ENCODE measurements around the gene C5. TPM values are rescaled to one million over a fixed set of nuclear protein-coding genes. Genes with fewer than 3 reads are reported as not detected.
A peak's percentile ranks its signal among the peaks of the same experiment; 100 is the strongest.

The C5 gene
- total and polyA plus RNA-seq, 2 experiments from 2014 or later, result 0.31 TPM; not detected in 1

- no peak for TF ChIP-seq REST (IDR thresholded peaks at IDR 0.05; ENCODE audit: unreplicated experiment)
- TF ChIP-seq EZH2phosphoT487 (IDR thresholded peaks at IDR 0.05; ENCODE audit: unreplicated experiment), result no peak
- TF ChIP-seq POLR2AphosphoS5 (IDR thresholded peaks at IDR 0.05; ENCODE audit: low read depth), result no peak
Measured at GRCh38 chr9:120929229-120929791, 120.8 kb downstream of the C5 start (continued).

DNA sequence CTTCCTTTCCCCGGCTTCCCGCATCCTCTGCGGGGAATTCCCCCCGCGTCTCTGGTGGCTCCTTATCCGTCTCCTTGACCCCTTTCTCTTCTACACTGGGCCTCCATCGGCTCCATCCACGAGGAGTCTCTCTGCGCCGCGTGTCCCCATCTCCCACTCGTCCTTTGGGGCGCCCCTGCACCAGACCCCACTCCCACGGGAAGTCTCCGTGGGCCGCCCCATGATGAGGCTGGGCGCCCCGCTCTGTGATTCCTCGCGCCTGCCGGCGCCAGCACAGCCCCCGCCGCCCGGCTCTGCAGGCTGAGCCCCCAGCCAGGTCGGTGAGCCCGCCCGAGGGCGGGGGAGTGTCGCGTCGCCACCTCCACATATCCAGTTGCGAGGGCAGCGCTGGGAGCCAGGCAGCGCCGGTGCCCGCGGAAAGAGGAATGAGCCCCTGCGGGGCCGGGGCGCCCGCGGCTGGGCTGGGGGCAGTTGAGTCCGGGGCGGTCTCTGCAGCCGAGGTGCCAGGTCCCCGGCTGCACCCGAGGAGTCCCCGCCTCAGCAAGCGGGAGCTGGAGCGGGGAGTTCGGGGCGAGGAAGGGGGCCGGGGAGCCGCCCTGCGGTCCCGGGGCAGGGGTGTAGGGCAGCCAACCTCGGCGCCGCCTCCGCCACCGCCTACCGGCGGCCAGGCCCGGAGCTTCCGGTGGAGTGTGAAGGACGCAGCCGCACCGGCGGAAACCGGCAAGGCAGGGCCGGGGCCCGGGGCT is 121.4 kb downstream of the C5 start:
- DNase-seq (ENCODE audit: low spot score), result peak; percentile 76
- no peaks in the 10 kb centered on the region for H3K79me2 ChIP-seq (replicated peaks; ENCODE audit: insufficient read depth)
- peak overlapping the region; percentile 99 for H2AFZ ChIP-seq
- H3K36me3 Mint-ChIP-seq (ENCODE audit: low read depth), result no peaks in the 10 kb centered on the region
- H3K27ac ChIP-seq (ENCODE audit: low read depth), result no peak overlapping the region
- peaks cover 12% of the 10 kb centered on the region; the same call in 1 of the 2 replicates for H3F3A ChIP-seq (replicated peaks; ENCODE audit: low read depth)
- no peak overlapping the region for H3K27ac Mint-ChIP-seq
- H3K4me2 ChIP-seq, result peak overlapping the region; percentile 93
- H3K4me3 Mint-ChIP-seq, result peak overlapping the region; percentile 74
- peaks cover 33% of the 10 kb centered on the region for H3K4me1 Mint-ChIP-seq
- no peaks in the 10 kb centered on the region for H3K9me3 Mint-ChIP-seq
- peaks cover 44% of the 10 kb centered on the region for H3K4me1 ChIP-seq (ENCODE audit: insufficient read depth)
- H3K9me2 ChIP-seq (ENCODE audit: insufficient read depth), result no peaks in the 10 kb centered on the region
- H3K27me3 Mint-ChIP-seq (ENCODE audit: insufficient read depth, low read depth, poor library complexity), result peaks cover 22% of the 10 kb centered on the region
- peaks cover 15% of the 10 kb centered on the region; the same call in 1 of the 2 replicates for H3K27me3 ChIP-seq (ENCODE audit: insufficient read depth)
- peak; percentile 91 for ATAC-seq
- TF ChIP-seq JUNB (IDR thresholded peaks at IDR 0.05; ENCODE audit: unreplicated experiment) (no peak), POLR2AphosphoS5 (IDR thresholded peaks at IDR 0.05; ENCODE audit: low read depth) (peak; percentile 47)
- H3K4me3 ChIP-seq, result peak overlapping the region; percentile 93
- no peaks in the 10 kb centered on the region for H3K36me3 ChIP-seq (ENCODE audit: insufficient read depth)
- H4K20me1 ChIP-seq (replicated peaks; ENCODE audit: insufficient read depth), result no peaks in the 10 kb centered on the region

- ATAC-seq (peak; percentile 46), DNase-seq (ENCODE audit: low spot score) (peak; percentile 68)
- H3K9me2 ChIP-seq (ENCODE audit: insufficient read depth), result no peaks in the 10 kb centered on the region
- peak overlapping the region; percentile 93 for H3K4me3 ChIP-seq
- H3K4me1 Mint-ChIP-seq, result peaks cover 33% of the 10 kb centered on the region
- peak overlapping the region; percentile 99 for H2AFZ ChIP-seq
- peaks cover 44% of the 10 kb centered on the region for H3K4me1 ChIP-seq (ENCODE audit: insufficient read depth)
- H3K9me3 Mint-ChIP-seq, result no peaks in the 10 kb centered on the region
- peaks cover 22% of the 10 kb centered on the region for H3K27me3 Mint-ChIP-seq (ENCODE audit: insufficient read depth, low read depth, poor library complexity)
- H3K4me3 Mint-ChIP-seq, result peak overlapping the region; percentile 74
- H3K27ac ChIP-seq (ENCODE audit: low read depth), result no peak overlapping the region
- H3K27ac Mint-ChIP-seq, result no peak overlapping the region
- no peaks in the 10 kb centered on the region for H3K79me2 ChIP-seq (replicated peaks; ENCODE audit: insufficient read depth)
- no peaks in the 10 kb centered on the region for H4K20me1 ChIP-seq (replicated peaks; ENCODE audit: insufficient read depth)
- no peaks in the 10 kb centered on the region for H3K36me3 ChIP-seq (ENCODE audit: insufficient read depth)
- H3F3A ChIP-seq (replicated peaks; ENCODE audit: low read depth), result peaks cover 12% of the 10 kb centered on the region; the same call in 1 of the 2 replicates
- H3K27me3 ChIP-seq (ENCODE audit: insufficient read depth), result peaks cover 15% of the 10 kb centered on the region; the same call in 1 of the 2 replicates
- no peaks in the 10 kb centered on the region for H3K36me3 Mint-ChIP-seq (ENCODE audit: low read depth)
- peak overlapping the region; percentile 93 for H3K4me2 ChIP-seq
- TF ChIP-seq CTCF (conservative IDR thresholded peaks at IDR 0.05; ENCODE audit: low read depth in 2 of 2) (no peak), CREB1 (CRISPR knock-in tag; IDR thresholded peaks at IDR 0.05; ENCODE audit: low read depth) (no peak), JUNB (IDR thresholded peaks at IDR 0.05; ENCODE audit: unreplicated experiment) (no peak), EZH2phosphoT487 (IDR thresholded peaks at IDR 0.05; ENCODE audit: unreplicated experiment) (no peak), POLR2AphosphoS5 (IDR thresholded peaks at IDR 0.05; ENCODE audit: low read depth) (no peak), ZNF331 (CRISPR knock-in tag; IDR thresholded peaks at IDR 0.05; ENCODE audit: low read depth) (no peak), ETS1 (IDR thresholded peaks at IDR 0.05) (no peak), REST (IDR thresholded peaks at IDR 0.05; ENCODE audit: unreplicated experiment) (no peak), STAT1 (IDR thresholded peaks at IDR 0.05; ENCODE audit: unreplicated experiment) (no peak)
Measured at GRCh38 chr9:120928015-120928482, 122.0 kb downstream of the C5 start.

Data from GM23338 (cell line).